ENCODE measurements around the gene GRM1.

Gene GRM1

GRCh38 chr6:146028851-146029572 is at the start of gene GRM1:
GRM1 (plus strand) TSS chr6:146029062; CDS start chr6:146029518, 456 bp downstream.
- no peak for DNase-seq (ENCODE audit: low read depth)

DNA sequence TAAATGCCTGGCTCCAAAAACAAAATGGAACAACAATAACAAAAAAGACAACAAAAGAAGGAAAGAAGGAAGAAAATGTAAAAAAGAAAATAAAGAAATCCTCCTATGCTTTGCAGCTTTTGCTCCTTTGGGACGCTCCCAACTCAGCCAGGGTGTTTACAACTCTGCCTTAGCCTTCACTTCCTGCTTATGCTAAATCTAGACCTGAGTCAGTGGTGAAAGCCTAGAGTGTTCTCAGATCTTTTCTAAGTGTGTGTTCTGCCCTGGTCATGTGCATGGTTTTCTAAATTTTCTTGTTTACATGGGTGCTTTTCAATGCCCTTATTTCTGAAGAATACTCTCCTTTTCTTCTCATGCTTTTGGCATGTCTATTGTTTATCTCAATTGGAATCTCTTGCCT is 19.5 kb upstream of the GRM1 start:
- DNase-seq (ENCODE audit: low read depth) = no peak

DNA sequence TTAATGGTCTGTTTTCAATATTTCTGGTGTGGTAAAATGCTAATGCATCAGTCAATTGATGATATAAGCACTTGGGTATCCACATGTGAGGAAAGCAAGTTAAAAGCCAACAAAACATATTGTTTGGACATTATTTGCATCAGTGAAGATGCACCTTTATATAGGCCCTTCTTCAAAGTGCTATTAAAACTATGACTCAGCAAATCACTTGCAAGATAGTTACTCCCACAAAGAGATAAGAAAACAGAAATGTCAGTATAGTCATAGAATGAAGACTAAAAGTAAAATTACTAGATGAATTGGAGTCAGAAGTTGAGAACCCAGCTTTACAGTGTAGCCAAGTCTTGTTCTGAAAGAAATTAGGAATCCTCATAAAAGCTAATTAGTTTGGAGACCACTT is 14.6 kb upstream of the GRM1 start:
- DNase-seq (ENCODE audit: low read depth) = no peak

- no peak for DNase-seq (ENCODE audit: low read depth)
Measured at GRCh38 chr6:146017672-146018071, 11.2 kb upstream of the GRM1 start.

DNA sequence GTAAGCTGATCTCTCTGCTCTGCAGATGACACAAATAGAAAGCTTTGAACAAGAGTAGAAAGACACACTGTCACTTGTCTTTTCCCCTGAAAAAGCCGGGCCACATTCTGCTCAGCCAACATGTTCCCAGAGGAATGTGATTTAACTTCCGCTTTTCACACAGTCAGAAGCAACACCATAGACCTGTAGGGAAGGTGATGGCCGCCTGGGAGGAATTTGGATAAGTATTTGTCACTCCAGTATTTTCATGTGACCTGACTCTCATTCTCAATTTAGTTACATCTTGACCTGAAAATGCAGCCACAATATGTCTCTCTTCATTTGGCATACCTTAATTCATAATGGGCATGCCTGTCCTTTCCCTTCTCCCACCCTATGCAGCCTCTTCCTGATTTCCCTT is 2.0 kb upstream of the GRM1 start:
- DNase-seq (ENCODE audit: low read depth) = no peak

GRCh38 chr6:146027586-146028251 is 1.1 kb upstream of the GRM1 start:
- DNase-seq (ENCODE audit: low read depth) = no peak

GRCh38 chr6:146028252-146028795 is 538 bp upstream of the GRM1 start:
- DNase-seq (ENCODE audit: low read depth) = peak; percentile 30

DNA sequence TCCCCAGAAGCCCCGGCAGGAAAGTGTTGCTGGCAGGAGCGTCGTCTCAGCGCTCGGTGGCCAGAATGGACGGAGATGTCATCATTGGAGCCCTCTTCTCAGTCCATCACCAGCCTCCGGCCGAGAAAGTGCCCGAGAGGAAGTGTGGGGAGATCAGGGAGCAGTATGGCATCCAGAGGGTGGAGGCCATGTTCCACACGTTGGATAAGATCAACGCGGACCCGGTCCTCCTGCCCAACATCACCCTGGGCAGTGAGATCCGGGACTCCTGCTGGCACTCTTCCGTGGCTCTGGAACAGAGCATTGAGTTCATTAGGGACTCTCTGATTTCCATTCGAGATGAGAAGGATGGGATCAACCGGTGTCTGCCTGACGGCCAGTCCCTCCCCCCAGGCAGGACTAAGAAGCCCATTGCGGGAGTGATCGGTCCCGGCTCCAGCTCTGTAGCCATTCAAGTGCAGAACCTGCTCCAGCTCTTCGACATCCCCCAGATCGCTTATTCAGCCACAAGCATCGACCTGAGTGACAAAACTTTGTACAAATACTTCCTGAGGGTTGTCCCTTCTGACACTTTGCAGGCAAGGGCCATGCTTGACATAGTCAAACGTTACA is 817 bp downstream of the GRM1 start:
- no peak for DNase-seq (ENCODE audit: low read depth)

GRCh38 chr6:146032387-146032786 is 3.5 kb downstream of the GRM1 start:
- no peak for DNase-seq (ENCODE audit: low read depth)

DNA sequence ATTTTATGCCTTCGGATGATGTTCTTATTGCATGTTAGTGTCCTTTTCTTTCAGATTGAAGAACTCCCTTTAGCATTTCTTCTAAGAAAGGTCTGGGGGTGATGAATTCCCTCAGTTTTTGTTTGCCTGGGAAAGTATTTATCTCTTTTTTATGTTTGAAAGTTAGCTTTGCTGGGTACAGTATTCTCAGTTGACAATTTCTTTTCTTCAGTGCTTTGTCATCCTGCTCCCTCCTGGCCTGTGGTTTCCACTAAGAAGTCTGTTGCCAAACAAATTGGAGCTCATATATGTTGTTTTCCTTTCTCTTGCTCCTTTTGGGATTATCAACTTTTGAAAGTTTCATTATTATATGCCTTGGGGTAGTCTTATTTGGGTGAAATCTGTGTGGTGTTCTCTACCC is 11.5 kb downstream of the GRM1 start:
- DNase-seq (ENCODE audit: low read depth) = no peak

- DNase-seq (ENCODE audit: low read depth) = peak; percentile 7
Measured at GRCh38 chr6:146041282-146041681, 12.4 kb downstream of the GRM1 start.

- no peak for DNase-seq (ENCODE audit: low read depth)
Measured at GRCh38 chr6:146047371-146047770, 18.5 kb downstream of the GRM1 start.

DNA sequence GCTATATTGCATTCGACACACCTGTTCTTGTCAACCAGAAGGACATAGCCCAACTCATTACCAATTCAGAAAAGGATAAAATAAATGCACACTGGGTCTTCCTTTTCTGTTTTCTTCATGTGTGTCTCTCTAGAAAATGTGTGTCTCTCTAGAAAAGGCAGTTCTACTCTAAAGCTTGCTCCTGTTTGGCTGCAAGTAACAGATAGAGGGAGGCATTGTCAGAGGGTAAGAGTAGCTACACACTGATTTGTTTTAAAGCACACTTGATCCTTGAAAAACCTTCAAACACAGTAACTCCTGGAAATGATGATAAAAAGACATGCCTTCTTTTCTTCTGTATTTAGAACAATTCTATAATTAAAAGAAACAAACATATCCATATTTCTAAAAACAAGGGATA is 21.3 kb downstream of the GRM1 start:
- DNase-seq (ENCODE audit: low read depth) = no peak

DNA sequence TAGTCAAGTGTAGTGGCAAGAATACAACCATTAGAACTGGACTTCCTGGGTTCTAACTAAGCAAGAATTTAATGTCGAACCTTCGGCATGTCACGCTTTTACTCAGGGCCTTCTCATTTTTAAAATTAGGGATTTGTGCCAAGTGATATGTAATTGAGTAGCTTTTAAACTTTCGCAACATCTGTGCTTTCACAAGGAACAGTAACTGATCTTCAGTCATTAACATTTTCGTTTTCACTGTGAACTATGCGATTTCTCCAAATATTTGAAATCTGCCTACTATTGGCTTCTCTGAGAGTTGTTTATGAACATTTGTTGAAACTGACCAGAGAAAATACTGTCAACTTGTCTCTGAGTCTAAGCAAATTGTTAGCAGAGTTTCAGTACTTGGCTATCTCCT is 27.6 kb downstream of the GRM1 start:
- DNase-seq (ENCODE audit: low read depth) = no peak

DNA sequence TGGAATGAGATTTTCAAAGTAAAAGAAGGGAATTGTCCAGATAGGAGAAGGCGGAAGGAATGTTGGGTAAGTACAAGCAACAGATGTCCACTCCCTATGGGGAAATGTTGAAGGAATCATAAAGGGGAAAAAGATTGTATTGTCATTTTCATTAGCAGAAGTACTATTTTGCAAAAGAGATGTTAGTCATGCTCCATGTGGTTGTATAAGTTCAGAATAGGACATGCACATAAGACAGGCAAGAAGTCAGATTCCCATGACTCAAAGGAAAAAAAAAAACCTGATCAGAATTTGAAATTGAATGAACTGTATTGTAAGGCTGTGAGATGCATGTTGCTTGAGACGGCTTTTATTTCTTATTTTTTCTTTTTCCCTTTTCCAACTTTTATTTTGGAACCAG is 36.8 kb downstream of the GRM1 start:
- no peak for DNase-seq (ENCODE audit: low read depth)

- no peak for DNase-seq (ENCODE audit: low read depth)
Measured at GRCh38 chr6:146066506-146066905, 37.6 kb downstream of the GRM1 start.

DNA sequence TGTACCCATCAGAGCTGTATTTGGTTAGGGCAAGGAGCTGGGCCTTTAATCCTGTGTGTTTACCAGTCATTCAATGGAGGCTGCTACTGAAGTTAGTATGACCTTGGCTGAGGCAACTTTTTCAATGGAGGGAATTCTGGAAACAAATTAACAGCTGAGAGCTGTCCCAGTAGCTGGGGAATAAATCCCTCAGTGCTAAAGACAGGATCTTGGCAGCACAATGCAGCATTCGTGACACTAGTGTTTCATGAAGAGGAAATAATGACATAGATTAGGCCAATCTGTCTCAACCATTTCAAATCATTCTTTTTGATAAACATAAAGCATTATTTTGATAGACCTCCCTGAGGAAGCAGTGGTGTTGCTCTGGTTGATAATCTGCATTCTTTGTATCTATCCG is 42.9 kb downstream of the GRM1 start:
- DNase-seq (ENCODE audit: low read depth) = no peak

DNA sequence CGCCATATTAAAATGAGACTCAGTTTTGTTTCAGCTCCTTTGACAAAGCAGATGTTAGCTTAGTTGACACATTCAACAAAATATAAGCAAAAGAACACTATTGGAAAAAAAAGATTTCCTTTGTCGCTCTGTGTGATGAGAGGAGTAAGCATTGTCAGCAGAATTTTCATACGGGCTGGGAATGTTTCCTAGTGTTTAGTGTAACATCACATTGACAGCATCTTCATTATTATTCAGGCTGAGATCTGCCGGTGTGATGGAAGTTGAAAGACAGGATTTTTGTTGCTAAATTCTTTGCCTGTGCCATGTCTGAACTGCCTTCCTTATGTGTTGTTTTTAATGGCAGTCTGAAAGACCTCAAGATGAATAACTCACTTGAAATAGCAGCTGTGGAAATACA is 49.1 kb downstream of the GRM1 start:
- no peak for DNase-seq (ENCODE audit: low read depth)

DNA sequence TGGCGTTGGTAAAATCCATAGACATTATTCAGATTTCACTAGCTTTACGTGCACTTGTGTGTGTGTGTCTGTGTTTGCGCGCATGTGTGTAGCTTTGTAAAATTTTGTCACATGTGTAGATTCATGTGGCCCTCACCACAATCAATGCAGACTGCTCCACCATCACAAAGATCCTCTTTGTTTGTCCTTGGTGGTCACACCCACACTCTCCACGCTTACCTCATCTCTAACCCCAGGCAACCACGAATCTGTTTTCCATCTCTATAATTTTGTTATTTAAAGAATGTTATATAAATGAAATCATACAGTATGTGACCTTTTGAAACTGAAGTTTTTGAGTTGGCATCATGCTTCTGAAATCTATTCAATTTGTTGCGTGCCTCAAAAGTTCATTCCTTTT is 58.5 kb downstream of the GRM1 start:
- DNase-seq (ENCODE audit: low read depth) = no peak

- no peak for DNase-seq (ENCODE audit: low read depth)
Measured at GRCh38 chr6:146090474-146090873, 61.6 kb downstream of the GRM1 start.

DNA sequence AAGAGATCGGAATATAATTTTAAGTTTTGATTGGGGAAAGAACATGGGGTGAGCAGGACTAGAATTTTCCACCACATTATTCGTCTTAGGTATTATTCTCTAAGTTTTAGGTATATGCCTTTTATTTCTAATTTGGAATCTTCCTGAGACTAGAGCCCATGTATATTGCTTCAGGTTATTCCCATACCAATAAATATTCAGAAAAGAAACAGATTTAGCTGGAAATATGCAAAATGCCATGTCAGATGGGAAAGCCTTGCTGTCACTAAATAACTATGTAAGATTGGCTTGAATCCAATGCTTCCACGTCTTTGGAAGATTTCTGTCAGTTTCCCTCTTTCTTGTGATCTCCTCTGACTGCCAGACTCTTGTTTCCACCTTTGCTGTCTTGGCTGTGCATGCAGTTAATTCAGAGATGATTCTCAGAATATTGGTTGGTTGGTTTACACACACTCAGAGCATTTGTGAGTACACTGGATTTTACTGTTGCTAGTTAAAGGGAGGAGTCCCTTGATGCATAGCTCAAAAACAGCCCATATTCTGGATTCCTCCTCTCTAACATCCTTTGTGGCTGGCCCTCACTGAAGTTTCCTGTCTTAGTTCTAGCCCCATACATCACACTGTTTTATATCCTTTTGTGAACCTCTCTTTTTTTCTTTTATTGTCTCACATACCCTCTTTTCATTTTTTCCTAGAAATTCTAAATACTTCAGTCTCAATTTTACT is 64.3 kb downstream of the GRM1 start:
- no peak for DNase-seq (ENCODE audit: low read depth)

DNA sequence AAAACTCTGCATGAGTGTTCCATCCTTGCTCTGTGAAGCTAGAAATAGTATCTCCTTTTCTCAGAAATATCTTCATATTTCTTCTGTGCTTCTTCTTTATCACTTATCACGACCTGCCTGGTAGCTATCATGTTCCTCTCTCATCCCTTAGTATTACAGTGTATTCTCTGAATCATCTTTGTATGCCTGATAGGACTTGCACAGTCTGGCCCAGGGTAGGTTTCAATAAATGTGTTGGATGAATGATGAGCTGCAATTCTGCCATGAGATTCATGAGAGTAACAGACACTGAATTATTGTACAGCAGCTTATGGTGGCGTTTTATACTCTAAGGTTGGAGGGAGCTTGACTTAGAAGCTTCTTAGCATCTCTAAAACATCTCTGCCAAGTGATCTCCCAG is 66.6 kb downstream of the GRM1 start:
- DNase-seq (ENCODE audit: low read depth) = no peak

DNA sequence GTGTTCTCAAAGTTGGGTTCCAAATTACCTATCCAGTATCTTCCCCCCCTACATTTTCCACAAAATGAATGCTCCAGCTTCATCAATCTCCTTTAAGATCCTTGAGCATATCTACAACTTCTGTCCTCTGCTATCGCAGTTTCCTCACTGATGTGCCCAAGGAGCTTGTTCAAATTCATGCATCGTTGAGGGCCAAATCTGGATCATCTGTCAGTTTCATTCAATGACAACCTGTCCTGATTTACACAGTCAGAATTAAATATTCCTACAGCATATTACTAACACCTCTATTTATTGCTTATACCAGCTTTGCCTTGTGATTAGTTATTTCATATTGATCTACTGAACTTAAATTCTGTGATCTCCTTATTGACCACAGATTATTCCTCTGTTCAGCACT is 68.7 kb downstream of the GRM1 start:
- DNase-seq (ENCODE audit: low read depth) = no peak
